GM19467 (cell line): ENCODE measurements around the gene NRIP3.
A peak's percentile ranks its signal among the peaks of the same experiment; 100 is the strongest.

Experiments used
- ATAC-seq: cut with Tn5 transposase; IDR thresholded peaks from one replicate; pipeline ENCODE4 v1.9.1; 2021; ENCODE audit warnings: mild to moderate bottlenecking, moderate library complexity; ENCODE audit not compliant: unreplicated experiment

Gene NRIP3

GRCh38 chr11:9003573-9004182, at the start of gene NRIP3:
Gene NRIP3, minus strand, starts transcription at chr11:9004001. Its CDS starts 66 bp downstream, at chr11:9003935.
- ATAC-seq = peak; percentile 62

GRCh38 chr11:9052316-9052715, 48.5 kb upstream of the NRIP3 start:
- no peak for ATAC-seq

GRCh38 chr11:9049959-9050358, 46.2 kb upstream of the NRIP3 start:
- no peak for ATAC-seq

GRCh38 chr11:9047964-9048523, 44.2 kb upstream of the NRIP3 start:
- ATAC-seq = no peak

- no peak for ATAC-seq
These were observed 42.7 kb upstream of the NRIP3 start for GRCh38 chr11:9046481-9046880.

GRCh38 chr11:9042488-9042887, 38.7 kb upstream of the NRIP3 start:
- no peak for ATAC-seq

- ATAC-seq = no peak
These were observed 37.9 kb upstream of the NRIP3 start for GRCh38 chr11:9041747-9042146.

GRCh38 chr11:9040410-9040809, 36.6 kb upstream of the NRIP3 start:
- ATAC-seq = no peak

GRCh38 chr11:9039863-9040262, 36.1 kb upstream of the NRIP3 start:
- no peak for ATAC-seq

- no peak for ATAC-seq
These were observed 35.4 kb upstream of the NRIP3 start for GRCh38 chr11:9039198-9039597.

GRCh38 chr11:9038541-9038940, 34.7 kb upstream of the NRIP3 start:
- ATAC-seq = no peak

- ATAC-seq = no peak
These were observed 34.2 kb upstream of the NRIP3 start for GRCh38 chr11:9037963-9038362.

GRCh38 chr11:9037046-9037780, 33.4 kb upstream of the NRIP3 start:
- ATAC-seq = no peak

- ATAC-seq = no peak
These were observed 26.8 kb upstream of the NRIP3 start for GRCh38 chr11:9030601-9031000.

GRCh38 chr11:9029422-9029821, 25.6 kb upstream of the NRIP3 start:
- ATAC-seq = no peak

GRCh38 chr11:9028581-9028980, 24.8 kb upstream of the NRIP3 start:
- ATAC-seq = no peak

- ATAC-seq = no peak
These were observed 21.5 kb upstream of the NRIP3 start for GRCh38 chr11:9025101-9025850.

GRCh38 chr11:9022961-9023680, 19.3 kb upstream of the NRIP3 start:
- no peak for ATAC-seq

GRCh38 chr11:9020916-9021315, 17.1 kb upstream of the NRIP3 start:
- ATAC-seq = no peak

- no peak for ATAC-seq
These were observed 16.1 kb upstream of the NRIP3 start for GRCh38 chr11:9019861-9020260.

- ATAC-seq = no peak
These were observed 14.0 kb upstream of the NRIP3 start for GRCh38 chr11:9017773-9018172.
